ENCODE data around the gene LKAAEAR1. TPM values are rescaled to one million over a fixed set of nuclear protein-coding genes. Genes with fewer than 3 reads are reported as not detected.

Gene LKAAEAR1
- total and polyA plus RNA-seq, 2 experiments from 2014 or later: 1.2 TPM; not detected in 1

- Histone ChIP-seq H3K36me3 (replicated peaks; ENCODE audit: insufficient read depth, low read depth) (no peaks in the 10 kb centered on the region), H3K4me3 (no peak overlapping the region), H3K9me2 (replicated peaks; ENCODE audit: insufficient read depth) (no peaks in the 10 kb centered on the region), H3K27ac (no peak overlapping the region), H3K4me2 (no peak overlapping the region), H3K9me3 (ENCODE audit: low read depth) (no peaks in the 10 kb centered on the region), H4K20me1 (ENCODE audit: insufficient read depth, poor library complexity, severe bottlenecking) (no peaks in the 10 kb centered on the region), H3K79me2 (no peaks in the 10 kb centered on the region), H2AFZ (no peak overlapping the region), H3K27me3 (no peaks in the 10 kb centered on the region), H3K4me1 (ENCODE audit: insufficient read depth) (no peaks in the 10 kb centered on the region)
- no peak for DNase-seq (ENCODE audit: low spot score)
- WGBS (ENCODE audit: low lambda C conversion rate, missing lambda C conversion rate): 71% methylated on average over 27 of the region's 27 CpGs
- no peak for TF ChIP-seq CTCF (IDR thresholded peaks at IDR 0.05; ENCODE audit: poor library complexity)
- no peak for TF ChIP-seq EZH2 (IDR thresholded peaks at IDR 0.05; ENCODE audit: borderline replicate concordance)
Measured at GRCh38 chr20:64092258-64093012, 8.2 kb upstream of the LKAAEAR1 start.

- H3K27me3 ChIP-seq: no peaks in the 10 kb centered on the region
- no peak overlapping the region for H3K4me2 ChIP-seq
- no peaks in the 10 kb centered on the region for H3K9me3 ChIP-seq (ENCODE audit: low read depth)
- H3K36me3 ChIP-seq (replicated peaks; ENCODE audit: insufficient read depth, low read depth): no peaks in the 10 kb centered on the region
- TF ChIP-seq CTCF (IDR thresholded peaks at IDR 0.05; ENCODE audit: poor library complexity) (no peak), EZH2 (IDR thresholded peaks at IDR 0.05; ENCODE audit: borderline replicate concordance) (no peak), EZH2phosphoT487 (IDR thresholded peaks at IDR 0.05; ENCODE audit: low read depth, severe bottlenecking, unreplicated experiment) (no peak)
- no peak overlapping the region for H3K4me3 ChIP-seq
- no peak for DNase-seq (ENCODE audit: low spot score)
- 15% methylated on average over 11 of the region's 16 CpGs for WGBS (ENCODE audit: low lambda C conversion rate, missing lambda C conversion rate)
- no peaks in the 10 kb centered on the region for H4K20me1 ChIP-seq (ENCODE audit: insufficient read depth, poor library complexity, severe bottlenecking)
- no peaks in the 10 kb centered on the region for H3K79me2 ChIP-seq
- no peaks in the 10 kb centered on the region for H3K9me2 ChIP-seq (replicated peaks; ENCODE audit: insufficient read depth)
- H3K27ac ChIP-seq: no peak overlapping the region
- H2AFZ ChIP-seq: no peak overlapping the region
- H3K4me1 ChIP-seq (ENCODE audit: insufficient read depth): no peaks in the 10 kb centered on the region
Measured at GRCh38 chr20:64091770-64092169, 7.6 kb upstream of the LKAAEAR1 start.

GRCh38 chr20:64091340-64091739 is 7.1 kb upstream of the LKAAEAR1 start:
- no peaks in the 10 kb centered on the region for H3K36me3 ChIP-seq (replicated peaks; ENCODE audit: insufficient read depth, low read depth)
- no peak overlapping the region for H3K4me2 ChIP-seq
- no peak overlapping the region for H3K4me3 ChIP-seq
- no peaks in the 10 kb centered on the region for H3K79me2 ChIP-seq
- WGBS (ENCODE audit: low lambda C conversion rate, missing lambda C conversion rate): 85% methylated on average over 19 of the region's 19 CpGs
- DNase-seq (ENCODE audit: low spot score): no peak
- no peaks in the 10 kb centered on the region for H4K20me1 ChIP-seq (ENCODE audit: insufficient read depth, poor library complexity, severe bottlenecking)
- H3K27ac ChIP-seq: no peak overlapping the region
- H3K9me2 ChIP-seq (replicated peaks; ENCODE audit: insufficient read depth): no peaks in the 10 kb centered on the region
- H3K9me3 ChIP-seq (ENCODE audit: low read depth): no peaks in the 10 kb centered on the region
- peaks cover under 1% of the 10 kb centered on the region for H3K27me3 ChIP-seq
- H2AFZ ChIP-seq: no peak overlapping the region
- TF ChIP-seq CTCF (IDR thresholded peaks at IDR 0.05; ENCODE audit: poor library complexity) (no peak), EZH2phosphoT487 (IDR thresholded peaks at IDR 0.05; ENCODE audit: low read depth, severe bottlenecking, unreplicated experiment) (no peak), EZH2 (IDR thresholded peaks at IDR 0.05; ENCODE audit: borderline replicate concordance) (no peak)
- no peaks in the 10 kb centered on the region for H3K4me1 ChIP-seq (ENCODE audit: insufficient read depth)

All from hepatocyte (in vitro differentiated cells).